ENCODE measurements around the gene BRD7.

DNA sequence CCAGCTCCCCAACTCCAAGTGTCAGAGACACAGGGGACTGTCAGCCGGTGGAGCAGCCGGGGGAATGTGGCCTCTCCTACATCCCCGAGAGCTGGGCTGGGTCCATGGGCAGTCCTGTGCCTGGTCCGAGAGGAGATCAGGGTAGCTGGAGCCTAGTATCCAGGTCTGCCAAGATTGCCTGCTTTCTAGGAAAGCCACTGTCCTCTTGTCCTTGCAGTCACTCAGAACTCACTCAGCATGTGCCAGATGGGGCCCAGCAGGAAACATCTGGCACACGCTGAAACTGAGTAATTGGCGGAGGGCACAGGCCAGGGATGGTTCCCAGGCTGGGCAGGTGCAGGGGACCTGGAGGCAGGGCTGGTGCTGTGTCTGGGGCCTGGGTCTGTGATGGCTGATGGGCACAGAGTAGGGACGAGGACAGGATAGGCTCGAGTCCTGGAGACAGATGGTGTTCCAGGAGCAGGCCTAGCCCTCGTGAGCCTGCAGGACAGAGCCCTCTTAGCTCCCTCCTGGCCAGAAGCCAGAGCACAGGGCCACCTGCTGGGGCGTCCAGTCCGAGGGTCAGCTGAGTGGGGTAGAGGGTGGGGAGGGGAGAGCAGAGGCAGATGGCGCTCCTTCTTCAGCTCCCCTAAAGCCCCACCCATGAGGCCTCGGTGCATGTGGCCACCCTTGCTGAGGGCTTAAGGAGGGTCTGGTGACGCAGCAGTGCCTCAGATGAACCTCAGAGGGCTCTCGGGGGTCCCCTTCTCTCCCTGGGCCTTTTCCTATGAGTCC, 71.3 kb downstream of the BRD7 start:
- TF ChIP-seq, protein P1, sequence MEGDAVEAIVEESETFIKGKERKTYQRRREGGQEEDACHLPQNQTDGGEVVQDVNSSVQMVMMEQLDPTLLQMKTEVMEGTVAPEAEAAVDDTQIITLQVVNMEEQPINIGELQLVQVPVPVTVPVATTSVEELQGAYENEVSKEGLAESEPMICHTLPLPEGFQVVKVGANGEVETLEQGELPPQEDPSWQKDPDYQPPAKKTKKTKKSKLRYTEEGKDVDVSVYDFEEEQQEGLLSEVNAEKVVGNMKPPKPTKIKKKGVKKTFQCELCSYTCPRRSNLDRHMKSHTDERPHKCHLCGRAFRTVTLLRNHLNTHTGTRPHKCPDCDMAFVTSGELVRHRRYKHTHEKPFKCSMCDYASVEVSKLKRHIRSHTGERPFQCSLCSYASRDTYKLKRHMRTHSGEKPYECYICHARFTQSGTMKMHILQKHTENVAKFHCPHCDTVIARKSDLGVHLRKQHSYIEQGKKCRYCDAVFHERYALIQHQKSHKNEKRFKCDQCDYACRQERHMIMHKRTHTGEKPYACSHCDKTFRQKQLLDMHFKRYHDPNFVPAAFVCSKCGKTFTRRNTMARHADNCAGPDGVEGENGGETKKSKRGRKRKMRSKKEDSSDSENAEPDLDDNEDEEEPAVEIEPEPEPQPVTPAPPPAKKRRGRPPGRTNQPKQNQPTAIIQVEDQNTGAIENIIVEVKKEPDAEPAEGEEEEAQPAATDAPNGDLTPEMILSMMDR (IDR thresholded peaks at IDR 0.05), result no peak
- no peak for TF ChIP-seq POLR2A (IDR thresholded peaks at IDR 0.05)

Measured in sigmoid colon (tissue), 3 donors.